HG03060 (cell line): ENCODE results near the gene CHCHD1.
"Not testable (repeated sequence)": the region's sequence is repeated elsewhere in the genome, so short reads cannot be mapped to it uniquely, and the experiment has no call there.

Source experiments
- ATAC-seq: cut with Tn5 transposase; IDR thresholded peaks from one replicate; pipeline ENCODE4 v1.9.1; 2021; ENCODE audit warnings: low read depth, moderate number of reproducible peaks; ENCODE audit not compliant: unreplicated experiment

Gene CHCHD1

GRCh38 chr10:73790886-73791625 is 9.2 kb downstream of the CHCHD1 start:
- ATAC-seq: no peak

DNA sequence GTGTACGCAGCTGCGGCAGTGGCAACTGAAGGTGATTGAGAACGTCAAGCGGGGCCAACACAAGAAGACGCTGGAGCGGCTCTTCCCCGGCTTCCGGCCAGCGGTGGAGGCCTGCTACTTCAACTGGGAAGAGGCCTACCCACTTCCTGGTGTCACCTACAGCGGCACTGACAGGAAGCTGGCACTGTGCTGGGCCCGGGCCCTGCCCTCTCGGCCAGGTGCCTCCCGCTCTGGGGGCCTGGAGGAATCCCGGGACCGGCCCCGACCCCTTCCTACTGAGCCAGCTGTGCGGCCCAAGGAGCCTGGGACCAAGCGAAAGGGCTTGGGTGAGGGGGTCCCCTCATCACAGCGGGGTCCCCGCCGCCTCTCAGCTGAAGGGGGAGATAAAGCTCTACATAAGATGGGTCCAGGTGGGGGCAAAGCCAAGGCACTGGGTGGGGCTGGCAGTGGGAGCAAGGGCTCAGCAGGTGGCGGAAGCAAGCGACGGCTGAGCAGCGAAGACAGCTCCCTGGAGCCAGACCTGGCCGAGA is 10.1 kb downstream of the CHCHD1 start:
- ATAC-seq: no peak

DNA sequence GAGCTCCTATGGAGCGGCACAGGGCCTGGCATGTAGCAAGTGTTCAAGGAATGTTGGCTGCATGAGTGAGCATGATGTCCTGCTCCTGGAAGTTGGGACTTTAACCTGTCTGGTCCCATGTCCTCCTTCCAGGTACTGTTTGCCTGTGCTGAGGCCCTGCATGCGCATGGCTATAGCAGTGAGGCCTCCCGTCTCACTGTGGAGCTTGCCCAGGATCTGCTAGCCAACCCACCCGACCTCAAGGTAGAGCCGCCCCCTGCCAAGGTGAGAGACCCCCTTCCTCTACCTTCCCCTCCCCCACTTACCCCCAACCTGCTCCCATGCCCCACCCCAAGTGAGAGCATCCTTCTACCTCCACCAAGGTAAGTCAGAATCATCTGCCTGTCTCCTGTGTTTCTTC is 11.6 kb downstream of the CHCHD1 start:
- ATAC-seq: no peak

DNA sequence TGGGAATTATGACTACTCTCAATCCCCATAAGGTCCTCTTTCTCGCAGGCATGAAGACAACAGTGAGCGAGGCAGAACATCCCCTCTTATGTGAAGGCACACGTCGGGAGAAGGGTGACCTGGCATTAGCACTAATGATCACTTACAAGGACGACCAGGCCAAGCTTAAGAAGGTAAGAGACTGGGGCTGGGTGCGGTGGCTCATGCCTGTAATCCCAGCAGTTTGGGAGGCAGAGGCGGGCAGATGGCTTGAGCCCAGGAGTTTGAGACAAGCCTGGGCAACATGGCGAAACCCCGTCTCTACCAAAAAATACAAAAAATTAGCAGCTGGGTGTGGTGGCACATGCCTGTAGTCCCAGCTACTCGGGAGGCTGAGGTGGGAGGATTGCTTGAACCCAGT is 13.6 kb downstream of the CHCHD1 start:
- ATAC-seq: not testable (repeated sequence)

DNA sequence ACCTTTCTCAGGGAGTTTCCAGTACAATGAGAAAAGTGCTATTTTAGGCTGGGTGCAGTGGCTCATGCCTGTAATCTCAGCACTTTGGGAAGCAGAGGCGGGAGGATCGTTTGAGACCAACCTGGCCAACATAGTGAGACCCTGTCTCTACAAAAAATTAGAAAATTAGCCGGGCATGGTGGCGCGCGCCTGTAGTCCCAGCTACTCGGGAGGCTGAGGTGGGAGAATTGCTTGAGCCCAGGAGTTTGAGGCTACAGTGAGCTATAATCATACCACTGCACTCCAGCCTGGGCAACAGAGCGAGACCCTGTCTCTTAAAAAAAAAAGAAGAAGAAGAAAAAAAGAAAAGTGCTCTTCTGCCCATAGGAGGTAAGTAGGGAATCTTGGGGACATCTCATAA is 14.2 kb downstream of the CHCHD1 start:
- ATAC-seq: not testable (repeated sequence)

GRCh38 chr10:73796766-73797165 is 14.9 kb downstream of the CHCHD1 start:
- ATAC-seq: no peak

GRCh38 chr10:73797324-73798025 is 15.6 kb downstream of the CHCHD1 start:
- no peak for ATAC-seq

GRCh38 chr10:73798087-73798486 is 16.2 kb downstream of the CHCHD1 start:
- ATAC-seq: no peak

DNA sequence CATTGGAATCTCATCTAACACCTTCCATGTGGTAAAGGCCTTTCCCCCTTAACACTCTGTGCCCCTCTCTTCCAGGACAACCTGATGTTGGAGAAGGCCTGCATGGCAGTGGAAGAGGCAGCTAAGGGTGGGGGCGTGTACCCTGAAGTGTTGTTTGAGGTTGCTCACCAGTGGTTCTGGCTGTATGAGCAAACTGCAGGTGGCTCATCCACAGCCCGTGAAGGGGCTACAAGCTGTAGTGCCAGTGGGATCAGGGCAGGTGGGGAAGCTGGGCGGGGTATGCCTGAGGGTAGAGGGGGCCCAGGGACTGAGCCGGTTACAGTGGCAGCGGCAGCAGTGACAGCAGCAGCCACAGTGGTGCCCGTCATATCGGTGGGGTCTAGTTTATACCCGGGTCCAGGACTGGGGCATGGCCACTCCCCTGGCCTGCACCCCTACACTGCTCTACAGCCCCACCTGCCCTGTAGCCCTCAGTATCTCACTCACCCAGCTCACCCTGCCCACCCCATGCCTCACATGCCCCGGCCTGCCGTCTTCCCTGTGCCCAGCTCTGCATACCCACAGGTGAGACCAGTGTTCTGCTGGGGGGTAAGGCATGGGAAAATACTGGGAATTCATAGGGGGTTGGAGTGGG is 17.2 kb downstream of the CHCHD1 start:
- no peak for ATAC-seq

DNA sequence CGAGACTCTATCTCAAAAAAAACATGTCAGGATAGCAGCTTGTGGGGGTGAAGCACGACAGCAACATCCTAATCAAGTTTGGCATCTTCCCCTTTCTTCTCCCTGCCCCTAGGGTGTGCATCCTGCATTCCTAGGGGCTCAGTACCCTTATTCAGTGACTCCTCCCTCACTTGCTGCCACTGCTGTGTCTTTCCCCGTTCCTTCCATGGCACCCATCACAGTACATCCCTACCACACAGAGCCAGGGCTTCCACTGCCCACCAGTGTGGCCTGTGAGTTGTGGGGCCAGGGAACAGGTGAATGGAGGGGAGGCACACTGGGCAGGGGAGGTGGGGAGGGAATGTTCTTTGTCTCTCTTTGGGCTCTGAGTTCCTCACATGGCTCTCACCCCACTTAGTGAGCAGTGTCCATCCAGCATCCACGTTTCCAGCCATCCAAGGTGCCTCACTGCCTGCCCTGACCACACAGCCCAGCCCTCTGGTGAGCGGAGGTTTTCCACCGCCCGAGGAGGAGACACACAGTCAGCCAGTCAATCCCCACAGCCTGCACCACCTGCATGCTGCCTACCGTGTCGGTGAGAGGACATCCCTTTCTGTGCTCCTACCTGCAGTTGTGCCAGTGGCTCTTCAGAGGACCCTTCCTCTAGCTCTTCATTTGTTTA is 18.2 kb downstream of the CHCHD1 start:
- no peak for ATAC-seq

DNA sequence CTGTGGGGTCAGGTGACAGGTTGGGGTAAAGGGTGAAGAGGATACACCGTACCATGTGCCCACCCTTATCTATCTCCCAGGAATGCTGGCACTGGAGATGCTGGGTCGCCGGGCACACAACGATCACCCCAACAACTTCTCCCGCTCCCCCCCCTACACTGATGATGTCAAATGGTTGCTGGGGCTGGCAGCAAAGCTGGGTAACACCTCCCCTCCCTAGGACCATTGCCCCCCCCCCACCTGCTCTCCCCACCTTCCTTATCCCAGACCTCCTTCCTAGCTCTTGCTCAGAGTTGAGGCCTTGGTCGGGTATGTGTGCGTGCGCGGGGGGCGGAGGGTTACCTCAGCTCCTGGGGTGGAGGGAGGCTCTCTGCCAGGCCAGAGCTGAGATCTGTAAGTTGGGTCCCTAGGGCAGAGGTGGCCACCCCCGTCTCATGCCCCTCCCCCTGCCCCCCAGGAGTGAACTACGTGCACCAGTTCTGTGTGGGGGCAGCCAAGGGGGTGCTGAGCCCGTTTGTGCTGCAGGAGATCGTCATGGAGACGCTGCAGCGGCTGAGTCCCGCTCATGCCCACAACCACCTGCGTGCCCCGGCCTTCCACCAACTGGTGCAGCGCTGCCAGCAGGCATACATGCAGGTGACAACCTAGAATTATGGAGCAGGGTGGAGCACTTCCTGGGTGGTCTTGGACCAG is 18.9 kb downstream of the CHCHD1 start:
- ATAC-seq: no peak

GRCh38 chr10:73801253-73801590 is 19.4 kb downstream of the CHCHD1 start:
- ATAC-seq: no peak

DNA sequence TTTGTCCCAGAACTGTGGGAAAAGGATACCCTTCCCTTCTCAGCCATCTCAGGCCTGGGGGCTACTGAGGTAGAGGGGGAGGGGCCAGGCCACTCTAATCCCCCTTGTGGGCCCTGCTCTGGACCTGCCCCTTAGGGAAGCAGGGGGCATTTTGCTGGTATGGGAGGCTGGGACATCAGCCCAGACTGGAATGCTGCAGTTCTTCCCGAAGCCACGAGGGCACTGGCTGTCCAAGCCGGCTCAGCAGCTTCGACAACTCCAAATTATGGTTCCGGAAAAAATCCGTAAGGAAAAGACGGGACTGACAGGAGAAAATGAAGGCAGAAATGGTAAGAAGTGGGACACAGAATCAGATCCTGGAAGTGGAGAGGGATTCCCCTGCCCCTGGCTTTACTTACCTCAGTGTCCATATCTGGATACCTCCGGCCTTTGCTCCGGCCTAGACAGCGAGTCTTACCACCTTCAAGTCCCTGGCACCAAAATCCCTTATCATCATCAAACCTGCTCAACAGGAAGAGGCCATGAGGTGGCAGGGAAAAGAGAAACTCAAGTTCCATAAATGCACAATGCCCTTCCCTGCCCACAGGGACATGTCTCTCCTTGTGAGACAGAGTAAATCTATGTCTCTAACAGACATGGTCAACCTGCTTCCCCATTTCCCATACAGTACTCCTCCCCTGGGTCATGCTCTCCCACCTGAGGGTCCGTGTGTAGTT is 20.6 kb downstream of the CHCHD1 start:
- ATAC-seq: no peak

DNA sequence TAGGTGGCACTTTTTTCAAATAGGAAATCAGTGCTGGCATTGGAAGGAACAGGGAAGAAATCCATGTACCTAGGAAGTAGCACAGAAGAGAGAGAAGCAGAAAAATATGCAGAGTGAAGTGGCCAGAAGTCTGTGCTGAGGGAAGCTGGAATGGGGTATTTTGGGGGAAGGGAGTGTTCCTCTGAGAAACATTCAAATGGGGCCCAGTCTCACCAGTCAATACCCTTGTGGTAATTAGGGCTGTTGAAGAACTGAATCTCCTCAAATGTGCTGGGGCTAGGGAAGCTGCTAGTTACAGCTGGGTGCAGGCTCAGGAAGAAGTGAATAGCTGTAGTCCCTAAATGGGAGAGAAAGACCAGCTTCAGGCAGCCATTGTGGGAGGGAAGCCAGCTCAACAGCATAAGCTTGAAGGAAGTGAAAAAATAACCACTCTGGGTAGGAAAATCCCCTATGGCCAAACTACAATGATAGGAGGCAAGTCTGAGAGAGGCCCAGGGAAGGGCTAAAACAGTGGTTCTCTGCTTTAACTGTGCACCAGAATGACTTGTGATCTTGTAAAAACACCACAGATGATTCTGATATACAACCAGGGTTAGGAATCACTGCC is 21.9 kb downstream of the CHCHD1 start:
- ATAC-seq: no peak

DNA sequence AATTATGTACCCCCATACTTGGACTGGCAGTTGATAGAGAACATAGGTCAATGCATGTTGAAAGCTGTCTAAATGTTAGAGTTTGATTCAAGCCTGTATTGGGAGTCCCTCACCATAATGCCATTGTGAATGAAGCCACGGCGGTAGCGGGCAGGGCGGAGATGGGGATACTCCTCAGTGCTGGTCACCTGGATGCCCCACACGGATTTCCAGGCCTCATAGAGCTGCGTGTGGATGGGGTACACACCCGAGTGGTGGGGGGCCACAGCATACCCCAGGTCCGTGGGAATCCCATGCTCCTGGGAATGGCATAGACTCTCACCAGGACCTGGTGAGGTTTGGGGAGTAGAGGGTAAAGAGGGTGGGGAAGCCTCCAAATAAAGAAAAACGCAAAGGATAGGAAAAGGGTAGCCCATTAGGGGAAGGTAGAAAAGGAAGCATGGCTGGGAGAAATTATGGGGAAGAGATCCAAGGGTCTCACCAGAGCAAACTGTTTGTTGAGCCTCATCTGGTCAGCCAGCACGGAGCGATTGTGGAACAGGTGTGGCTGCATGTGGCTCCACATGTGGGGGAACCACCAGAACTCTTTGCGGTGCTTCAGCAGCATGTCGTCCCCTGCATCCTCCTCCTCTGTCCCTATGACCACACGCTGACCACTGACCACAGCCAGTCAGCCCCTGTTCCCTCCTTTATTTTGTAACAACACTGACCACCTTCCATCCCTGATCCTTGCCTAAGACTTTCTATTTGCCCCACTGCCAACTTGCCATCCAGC is 24.5 kb downstream of the CHCHD1 start:
- ATAC-seq: no peak

DNA sequence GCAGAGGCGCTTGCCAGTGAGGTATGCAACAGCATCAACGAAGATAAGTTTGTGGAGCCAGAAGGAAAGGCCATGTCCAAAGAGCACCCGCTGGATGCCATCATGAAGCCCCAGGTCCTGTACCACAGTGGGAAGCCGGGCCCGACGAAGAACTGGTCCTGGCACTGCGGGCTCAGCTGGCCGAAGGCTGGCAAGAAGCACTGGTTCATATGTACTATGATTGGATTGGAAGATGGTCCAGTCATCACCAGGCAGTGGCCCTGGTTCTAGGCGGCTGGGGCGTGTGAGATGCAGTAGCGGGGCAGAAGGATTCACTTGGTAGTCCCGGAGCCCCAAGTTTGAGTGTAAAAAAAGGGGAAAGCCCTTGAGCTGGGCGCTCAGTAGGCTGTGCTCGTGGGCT is 25.6 kb downstream of the CHCHD1 start:
- ATAC-seq: no peak

GRCh38 chr10:73808021-73808815 is 26.4 kb downstream of the CHCHD1 start:
- ATAC-seq: no peak
